GM12865 (cell line): ENCODE results near the gene TTL.

Experiments used
- DNase-seq: peaks from one replicate; pipeline ENCODE4 v3.0.0; 2010; ENCODE audit warnings: low read depth
- H3K4me3 ChIP-seq: 2 replicates; pipeline ENCODE4 v1.5.1; 2011; ENCODE audit warnings: mild to moderate bottlenecking, low read depth, low read length, control low read depth
- TF ChIP-seq, protein P1 (sequence below): IDR thresholded peaks from 2 replicates; pipeline ENCODE4 v1.5.1; 2011; ENCODE audit warnings: low read length, control low read depth, low read depth, inconsistent platforms; ENCODE audit not compliant: insufficient read depth; ENCODE audit errors: missing control alignments

The TTL gene

DNA sequence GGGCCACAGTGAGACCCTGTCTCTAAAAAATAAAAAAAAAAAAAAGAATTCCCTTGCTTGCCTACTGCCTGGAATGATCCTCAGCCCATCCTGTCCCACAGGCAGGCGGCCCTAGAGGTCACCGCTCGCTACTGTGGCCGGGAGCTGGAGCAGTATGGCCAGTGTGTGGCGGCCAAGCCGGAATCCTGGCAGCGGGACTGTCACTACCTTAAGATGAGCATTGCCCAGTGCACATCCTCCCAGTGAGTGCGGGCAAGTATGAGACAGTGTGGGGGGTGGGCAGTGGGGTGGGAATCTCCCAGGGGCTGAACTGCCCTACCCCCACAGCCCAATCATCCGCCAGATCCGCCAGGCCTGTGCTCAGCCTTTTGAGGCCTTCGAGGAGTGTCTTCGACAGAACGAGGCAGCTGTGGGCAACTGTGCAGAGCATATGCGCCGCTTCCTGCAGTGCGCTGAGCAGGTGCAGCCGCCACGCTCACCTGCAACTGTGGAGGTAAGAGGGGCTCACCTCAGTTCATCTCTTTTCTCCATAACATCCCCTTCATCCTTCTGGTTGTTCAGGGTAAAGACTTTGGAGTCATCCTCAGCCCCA is 104.0 kb downstream of the TTL start:
- TF ChIP-seq, protein P1, sequence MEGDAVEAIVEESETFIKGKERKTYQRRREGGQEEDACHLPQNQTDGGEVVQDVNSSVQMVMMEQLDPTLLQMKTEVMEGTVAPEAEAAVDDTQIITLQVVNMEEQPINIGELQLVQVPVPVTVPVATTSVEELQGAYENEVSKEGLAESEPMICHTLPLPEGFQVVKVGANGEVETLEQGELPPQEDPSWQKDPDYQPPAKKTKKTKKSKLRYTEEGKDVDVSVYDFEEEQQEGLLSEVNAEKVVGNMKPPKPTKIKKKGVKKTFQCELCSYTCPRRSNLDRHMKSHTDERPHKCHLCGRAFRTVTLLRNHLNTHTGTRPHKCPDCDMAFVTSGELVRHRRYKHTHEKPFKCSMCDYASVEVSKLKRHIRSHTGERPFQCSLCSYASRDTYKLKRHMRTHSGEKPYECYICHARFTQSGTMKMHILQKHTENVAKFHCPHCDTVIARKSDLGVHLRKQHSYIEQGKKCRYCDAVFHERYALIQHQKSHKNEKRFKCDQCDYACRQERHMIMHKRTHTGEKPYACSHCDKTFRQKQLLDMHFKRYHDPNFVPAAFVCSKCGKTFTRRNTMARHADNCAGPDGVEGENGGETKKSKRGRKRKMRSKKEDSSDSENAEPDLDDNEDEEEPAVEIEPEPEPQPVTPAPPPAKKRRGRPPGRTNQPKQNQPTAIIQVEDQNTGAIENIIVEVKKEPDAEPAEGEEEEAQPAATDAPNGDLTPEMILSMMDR = no peak
- no peak for DNase-seq
- no peak overlapping the region for H3K4me3 ChIP-seq

DNA sequence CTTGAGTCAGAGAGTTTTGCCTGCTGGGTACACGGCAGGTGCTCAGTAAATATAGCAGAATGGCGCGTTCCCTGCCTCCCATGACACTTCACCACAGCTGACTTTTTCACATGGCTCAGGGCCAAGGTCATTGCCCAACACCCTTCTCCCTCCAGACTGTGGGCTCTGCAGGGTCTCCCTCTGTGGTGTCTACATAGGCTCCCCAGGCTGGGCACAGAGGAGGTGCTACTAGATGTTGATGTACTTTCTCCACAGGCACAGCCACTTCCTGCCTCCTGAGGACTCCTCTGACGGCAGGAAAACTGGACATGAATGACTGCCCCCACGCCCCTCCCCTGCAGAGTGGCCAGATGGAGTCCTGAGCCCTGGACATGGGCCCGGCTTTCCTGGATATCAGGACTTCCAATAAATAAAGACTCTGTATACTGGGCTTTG is 106.7 kb downstream of the TTL start:
- DNase-seq = no peak
- TF ChIP-seq, protein P1 = no peak
- no peak overlapping the region for H3K4me3 ChIP-seq
